HCT116 (cell line): Measurements from ENCODE around the gene CREBL2. TPM values are rescaled to one million over a fixed set of nuclear protein-coding genes. Genes with fewer than 3 reads are reported as not detected.

Source experiments
- ATAC-seq: fragments of 200-7000 bp; cut with Tn5 transposase; 2 replicates; pipeline ENCODE4 v1.9.1; 2020; ENCODE audit warnings: mild to moderate bottlenecking, moderate library complexity
- BruUV-seq: library from RNA; stranded (reverse); fragments of 400-500 nt; replicated peaks from 2 replicates; lab custom pipeline; 2021; lab: Mats Ljungman, UMichigan
- CTCF ChIA-PET: fragments of 300-600 bp; sonication (Branson Sonifier 250); formaldehyde crosslinking; loops from one replicate; lab custom pipeline; 2021; ENCODE audit warnings: antibody characterized with exemption; lab: Charles Lee
- POLR2A ChIA-PET: fragments of 300-600, 350-600 bp; sonication (Branson Sonifier 250); formaldehyde crosslinking; loops from one replicate; lab custom pipeline; 2021; ENCODE audit warnings: antibody characterized with exemption; lab: Charles Lee
- RAD21 ChIA-PET, 2 experiments: fragments of 300-600 bp; sonication (Branson Sonifier 250); formaldehyde crosslinking; loops; one replicate each; lab custom pipeline; 2023; ENCODE audit warnings: low total read pairs in 2 of 2; ENCODE audit not compliant: uncharacterized antibody in 2 of 2, unreplicated experiment in 2 of 2, low non-redundant PET in 1 of 2; lab: Charles Lee
- DNase-seq: peaks from one replicate; pipeline ENCODE4 v3.0.0-alpha.2; 2010; ENCODE audit warnings: low read depth, low spot score
- H2AFZ ChIP-seq: fragments of 200-600 bp; shearing (Covaris generic), sonication (generic); 2 replicates; pipeline ENCODE4 v1.6.1; 2017; ENCODE audit warnings: low read depth, mixed run types, mixed read lengths, antibody characterized with exemption, low read length; ENCODE audit not compliant: poor library complexity, severe bottlenecking
- H3K27ac ChIP-seq: 2 replicates; pipeline ENCODE4 v1.5.1; 2012; ENCODE audit warnings: low read depth, low read length
- H3K27me3 ChIP-seq: fragments of 200-600 bp; sonication (generic); 2 replicates; pipeline ENCODE4 v1.6.1; 2016; ENCODE audit warnings: mixed run types, low read length, mixed read lengths; ENCODE audit not compliant: insufficient read depth
- H3K36me3 ChIP-seq, 2 experiments: fragments of 200-500 bp in 1 of 2; fragments of 200-600 bp in 1 of 2; sonication (Bioruptor generic) in 1 of 2; sonication (generic) in 1 of 2; 2 replicates each; pipeline versions ENCODE4 v1.5.1 to v1.6.1; 2014 to 2016; ENCODE audit warnings: low read length in 2 of 2, inconsistent platforms in 1 of 2, mixed read lengths in 1 of 2, mixed run types in 1 of 2; ENCODE audit not compliant: insufficient read depth in 2 of 2, control insufficient read depth in 1 of 2
- H3K4me1 ChIP-seq, 2 experiments: fragments of 200-600 bp in 1 of 2; sonication (generic) in 1 of 2; 2 replicates each; pipeline versions ENCODE4 v1.5.1 to v1.6.1; 2012 to 2017; ENCODE audit warnings: low read length in 2 of 2, inconsistent platforms in 1 of 2, mild to moderate bottlenecking in 1 of 2, mixed read lengths in 1 of 2, mixed run types in 1 of 2, moderate library complexity in 1 of 2; ENCODE audit not compliant: insufficient read depth in 2 of 2, control insufficient read depth in 1 of 2
- H3K4me2 ChIP-seq: fragments of 200-600 bp; sonication (generic); 2 replicates; pipeline ENCODE4 v1.6.1; 2017; ENCODE audit warnings: mixed run types, low read length, mixed read lengths
- H3K4me3 ChIP-seq, 2 experiments: fragments of 200-600 bp in 1 of 2; sonication (generic) in 1 of 2; replicated peaks in 1 of 2; 2 replicates each; pipeline ENCODE4 v1.5.1; 2011 to 2016; ENCODE audit warnings: low read length in 2 of 2, control low read depth in 1 of 2, low read depth in 1 of 2, mild to moderate bottlenecking in 1 of 2, mixed read lengths in 1 of 2, mixed run types in 1 of 2
- H3K79me2 ChIP-seq: fragments of 200-600 bp; sonication (generic); 2 replicates; pipeline ENCODE4 v1.6.1; 2017; ENCODE audit warnings: mild to moderate bottlenecking, mixed run types, low read length, moderate library complexity, mixed read lengths; ENCODE audit not compliant: insufficient read depth
- H3K9ac ChIP-seq: fragments of 200-600 bp; sonication (generic); 2 replicates; pipeline ENCODE4 v1.6.1; 2016; ENCODE audit warnings: low read length, mixed read lengths
- H3K9me2 ChIP-seq: fragments of 200-600 bp; sonication (generic), shearing (Covaris generic); 2 replicates; pipeline ENCODE4 v1.6.1; 2017; ENCODE audit warnings: mixed run types, mild to moderate bottlenecking, moderate library complexity; ENCODE audit not compliant: insufficient read depth
- H3K9me3 ChIP-seq, 2 experiments: fragments of 200-500 bp in 1 of 2; fragments of 200-600 bp in 1 of 2; sonication (Bioruptor generic) in 1 of 2; sonication (generic) in 1 of 2; 2 replicates each; pipeline ENCODE4 v1.6.1; 2014 to 2017; ENCODE audit warnings: low read length in 2 of 2, mixed read lengths in 2 of 2, inconsistent platforms in 1 of 2, low read depth in 1 of 2, mild to moderate bottlenecking in 1 of 2, mixed run types in 1 of 2, moderate library complexity in 1 of 2; ENCODE audit not compliant: control insufficient read depth in 1 of 2, insufficient read depth in 1 of 2
- H4K20me1 ChIP-seq: fragments of 200-600 bp; sonication (generic), shearing (Covaris generic); 2 replicates; pipeline ENCODE4 v1.6.1; 2017; ENCODE audit warnings: mixed run types, mild to moderate bottlenecking, moderate library complexity; ENCODE audit not compliant: insufficient read depth
- CEBPB ChIP-seq: IDR thresholded peaks from 2 replicates; pipeline ENCODE4 v1.6.1; 2012; ENCODE audit warnings: low read depth
- EGR1 ChIP-seq: IDR thresholded peaks from 2 replicates; pipeline ENCODE4 v1.6.1; 2012; ENCODE audit warnings: low read depth
- EZH2 ChIP-seq: fragments of 200-600 bp; sonication (generic); IDR thresholded peaks from 2 replicates; pipeline ENCODE4 v1.6.1; 2017; ENCODE audit warnings: antibody characterized with exemption, mixed run types
- FOSL1 ChIP-seq: IDR thresholded peaks from 2 replicates; pipeline ENCODE4 v1.6.1; 2012; ENCODE audit warnings: low read depth
- JUND ChIP-seq: IDR thresholded peaks from 2 replicates; pipeline ENCODE4 v1.6.1; 2012
- POLR2AphosphoS5 ChIP-seq: IDR thresholded peaks from 2 replicates; pipeline ENCODE4 v1.6.1; 2011; ENCODE audit warnings: mild to moderate bottlenecking, low read depth, low read length, moderate library complexity
- RAD21 ChIP-seq: IDR thresholded peaks from 2 replicates; pipeline ENCODE4 v1.6.1; 2012; ENCODE audit warnings: low read depth, mild to moderate bottlenecking
- SIN3A ChIP-seq: IDR thresholded peaks from 2 replicates; pipeline ENCODE4 v1.6.1; 2012; ENCODE audit warnings: low read depth
- ZNF274 ChIP-seq: fragments of 200-500 bp; sonication (Bioruptor generic); IDR thresholded peaks from 2 replicates; pipeline ENCODE4 v1.6.1; 2014; ENCODE audit warnings: mild to moderate bottlenecking, low read depth, low read length, inconsistent platforms
- intact Hi-C: fragments of 100-400 bp; cut with micrococcal nuclease; formaldehyde crosslinking; loops from 2 replicates; pipeline ENCODE4 v1.10.0; 2022
- total RNA-seq: library from RNA; stranded (reverse); gene quantifications from one replicate; pipeline ENCODE4 v1.2.1, GENCODE V29; 2021; ENCODE audit not compliant: unreplicated experiment
- TF ChIP-seq, protein P1 (sequence below): IDR thresholded peaks from 2 replicates; pipeline ENCODE4 v1.6.1; 2011; ENCODE audit warnings: mild to moderate bottlenecking, low read length, moderate library complexity; ENCODE audit not compliant: insufficient replicate concordance; ENCODE audit errors: extremely low read depth
- TF ChIP-seq, protein P2 (sequence below): IDR thresholded peaks from 2 replicates; pipeline ENCODE4 v1.6.1; 2012
- TF ChIP-seq, protein P3 (sequence below): IDR thresholded peaks from 2 replicates; pipeline ENCODE4 v1.6.1; 2012; ENCODE audit warnings: low read depth

Gene CREBL2
- total RNA-seq, 1 experiment from 2014 or later: 11.3 TPM

DNA sequence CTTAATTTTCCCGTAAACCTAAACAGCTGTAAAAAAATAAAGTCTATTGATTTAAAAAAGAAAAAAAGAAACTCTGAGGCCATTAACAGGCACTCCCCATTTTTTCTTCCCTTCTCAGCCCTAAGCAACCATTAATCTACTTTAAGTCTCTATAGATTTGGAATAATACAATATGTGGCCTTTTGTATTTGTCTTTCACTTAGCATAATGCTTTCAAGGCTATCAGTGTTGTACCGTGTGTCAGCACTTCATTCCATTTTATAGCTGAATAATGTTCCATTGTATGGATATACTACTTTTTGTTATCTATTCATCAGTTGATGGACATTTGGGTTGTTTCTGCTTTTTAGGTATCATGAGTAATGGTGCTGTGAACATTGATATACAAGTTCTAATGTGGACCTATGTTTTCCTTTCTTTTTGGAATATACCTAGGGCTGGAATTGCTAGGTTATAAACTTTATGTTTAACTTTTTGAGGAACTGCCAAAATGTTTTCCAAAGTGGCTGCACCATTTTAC is 15.7 kb downstream of the CREBL2 start (continued):
- TF ChIP-seq, protein P1, sequence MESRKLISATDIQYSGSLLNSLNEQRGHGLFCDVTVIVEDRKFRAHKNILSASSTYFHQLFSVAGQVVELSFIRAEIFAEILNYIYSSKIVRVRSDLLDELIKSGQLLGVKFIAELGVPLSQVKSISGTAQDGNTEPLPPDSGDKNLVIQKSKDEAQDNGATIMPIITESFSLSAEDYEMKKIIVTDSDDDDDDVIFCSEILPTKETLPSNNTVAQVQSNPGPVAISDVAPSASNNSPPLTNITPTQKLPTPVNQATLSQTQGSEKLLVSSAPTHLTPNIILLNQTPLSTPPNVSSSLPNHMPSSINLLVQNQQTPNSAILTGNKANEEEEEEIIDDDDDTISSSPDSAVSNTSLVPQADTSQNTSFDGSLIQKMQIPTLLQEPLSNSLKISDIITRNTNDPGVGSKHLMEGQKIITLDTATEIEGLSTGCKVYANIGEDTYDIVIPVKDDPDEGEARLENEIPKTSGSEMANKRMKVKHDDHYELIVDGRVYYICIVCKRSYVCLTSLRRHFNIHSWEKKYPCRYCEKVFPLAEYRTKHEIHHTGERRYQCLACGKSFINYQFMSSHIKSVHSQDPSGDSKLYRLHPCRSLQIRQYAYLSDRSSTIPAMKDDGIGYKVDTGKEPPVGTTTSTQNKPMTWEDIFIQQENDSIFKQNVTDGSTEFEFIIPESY: no peak
- TF ChIP-seq CEBPB (no peak), JUND (no peak), FOSL1 (no peak), RAD21 (no peak), EZH2 (no peak), POLR2AphosphoS5 (no peak), SIN3A (no peak)
- TF ChIP-seq, protein P2, sequence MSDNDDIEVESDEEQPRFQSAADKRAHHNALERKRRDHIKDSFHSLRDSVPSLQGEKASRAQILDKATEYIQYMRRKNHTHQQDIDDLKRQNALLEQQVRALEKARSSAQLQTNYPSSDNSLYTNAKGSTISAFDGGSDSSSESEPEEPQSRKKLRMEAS: no peak

DNA sequence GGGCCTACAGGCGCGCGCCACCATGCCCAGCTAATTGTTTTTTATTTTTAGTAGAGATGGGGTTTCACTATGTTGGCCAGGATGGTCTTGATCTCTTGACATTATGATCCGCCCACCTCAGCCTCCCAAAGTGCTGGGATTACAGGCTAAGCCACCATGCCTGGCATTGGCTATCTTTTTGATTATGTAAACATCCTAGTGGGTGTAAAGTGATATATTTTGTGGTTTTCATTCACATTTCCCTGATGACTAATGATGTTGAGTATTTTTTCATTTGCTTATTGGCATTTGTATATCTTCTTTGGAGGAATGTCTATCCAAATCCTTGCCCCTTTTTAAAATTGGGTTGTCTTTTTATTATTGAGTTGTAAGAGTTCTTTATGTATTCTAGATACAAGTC is 16.3 kb downstream of the CREBL2 start:
- Histone ChIP-seq H4K20me1 (no peaks in the 10 kb centered on the region), H3K79me2 (no peaks in the 10 kb centered on the region), H3K9me3 (peaks cover 0 to 4% of the 10 kb centered on the region in 2 experiments; a peak in 1 of 4 replicates), H3K9me2 (no peaks in the 10 kb centered on the region), H3K9ac (no peak overlapping the region), H3K27ac (no peak overlapping the region), H3K4me1 (peaks cover 0 to 5% of the 10 kb centered on the region in 2 experiments; a peak in 1 of 4 replicates), H3K4me2 (no peak overlapping the region), H3K36me3 (no peaks in the 10 kb centered on the region), H3K27me3 (no peaks in the 10 kb centered on the region), H2AFZ (no peak overlapping the region), H3K4me3 (no peak overlapping the region)
- intact Hi-C loops: no loop called here
- RAD21 ChIA-PET: no interaction called here
- POLR2A ChIA-PET: no interaction called here
- DNase-seq: no peak
- CTCF ChIA-PET: no interaction called here
- no TSS peak for BruUV-seq
- TF ChIP-seq EGR1 (no peak), ZNF274 (no peak)
- TF ChIP-seq, protein P3, sequence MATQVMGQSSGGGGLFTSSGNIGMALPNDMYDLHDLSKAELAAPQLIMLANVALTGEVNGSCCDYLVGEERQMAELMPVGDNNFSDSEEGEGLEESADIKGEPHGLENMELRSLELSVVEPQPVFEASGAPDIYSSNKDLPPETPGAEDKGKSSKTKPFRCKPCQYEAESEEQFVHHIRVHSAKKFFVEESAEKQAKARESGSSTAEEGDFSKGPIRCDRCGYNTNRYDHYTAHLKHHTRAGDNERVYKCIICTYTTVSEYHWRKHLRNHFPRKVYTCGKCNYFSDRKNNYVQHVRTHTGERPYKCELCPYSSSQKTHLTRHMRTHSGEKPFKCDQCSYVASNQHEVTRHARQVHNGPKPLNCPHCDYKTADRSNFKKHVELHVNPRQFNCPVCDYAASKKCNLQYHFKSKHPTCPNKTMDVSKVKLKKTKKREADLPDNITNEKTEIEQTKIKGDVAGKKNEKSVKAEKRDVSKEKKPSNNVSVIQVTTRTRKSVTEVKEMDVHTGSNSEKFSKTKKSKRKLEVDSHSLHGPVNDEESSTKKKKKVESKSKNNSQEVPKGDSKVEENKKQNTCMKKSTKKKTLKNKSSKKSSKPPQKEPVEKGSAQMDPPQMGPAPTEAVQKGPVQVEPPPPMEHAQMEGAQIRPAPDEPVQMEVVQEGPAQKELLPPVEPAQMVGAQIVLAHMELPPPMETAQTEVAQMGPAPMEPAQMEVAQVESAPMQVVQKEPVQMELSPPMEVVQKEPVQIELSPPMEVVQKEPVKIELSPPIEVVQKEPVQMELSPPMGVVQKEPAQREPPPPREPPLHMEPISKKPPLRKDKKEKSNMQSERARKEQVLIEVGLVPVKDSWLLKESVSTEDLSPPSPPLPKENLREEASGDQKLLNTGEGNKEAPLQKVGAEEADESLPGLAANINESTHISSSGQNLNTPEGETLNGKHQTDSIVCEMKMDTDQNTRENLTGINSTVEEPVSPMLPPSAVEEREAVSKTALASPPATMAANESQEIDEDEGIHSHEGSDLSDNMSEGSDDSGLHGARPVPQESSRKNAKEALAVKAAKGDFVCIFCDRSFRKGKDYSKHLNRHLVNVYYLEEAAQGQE: no peak
- ATAC-seq: no peak
